AG09319 (cell line): Measurements from ENCODE around the gene WSB2.
"Not testable (repeated sequence)": the region's sequence is repeated elsewhere in the genome, so short reads cannot be mapped to it uniquely, and the experiment has no call there.

Source experiments
- DNase-seq: peaks from one replicate; pipeline ENCODE4 v3.0.0-alpha.2; 2010; ENCODE audit warnings: low read depth; ENCODE audit errors: extremely low read depth
- TF ChIP-seq, protein P1 (sequence below): IDR thresholded peaks from 2 replicates; pipeline ENCODE4 v1.5.1; 2011; ENCODE audit warnings: low read depth, mild to moderate bottlenecking, inconsistent platforms, low read length, moderate library complexity

WSB2 gene

DNA sequence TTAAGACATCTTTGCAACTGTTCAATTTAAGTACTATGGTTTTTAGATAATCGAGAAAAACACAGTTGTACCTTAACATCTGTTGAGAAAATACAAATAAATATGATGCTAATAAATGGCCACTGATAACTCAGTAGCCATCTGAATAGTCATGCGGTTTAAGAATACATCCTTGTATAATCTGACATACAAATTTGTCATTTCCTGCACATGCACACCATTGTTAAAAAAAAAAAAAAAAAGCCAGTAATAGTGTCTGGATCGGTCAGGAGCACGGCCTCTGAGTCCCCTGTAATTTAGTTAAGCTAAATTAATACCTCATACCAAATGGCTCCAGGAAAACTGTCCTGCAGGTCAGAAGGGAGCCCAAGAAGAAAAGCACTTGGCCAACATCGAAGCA is 27.7 kb downstream of the WSB2 start:
- DNase-seq: no peak
- TF ChIP-seq, protein P1, sequence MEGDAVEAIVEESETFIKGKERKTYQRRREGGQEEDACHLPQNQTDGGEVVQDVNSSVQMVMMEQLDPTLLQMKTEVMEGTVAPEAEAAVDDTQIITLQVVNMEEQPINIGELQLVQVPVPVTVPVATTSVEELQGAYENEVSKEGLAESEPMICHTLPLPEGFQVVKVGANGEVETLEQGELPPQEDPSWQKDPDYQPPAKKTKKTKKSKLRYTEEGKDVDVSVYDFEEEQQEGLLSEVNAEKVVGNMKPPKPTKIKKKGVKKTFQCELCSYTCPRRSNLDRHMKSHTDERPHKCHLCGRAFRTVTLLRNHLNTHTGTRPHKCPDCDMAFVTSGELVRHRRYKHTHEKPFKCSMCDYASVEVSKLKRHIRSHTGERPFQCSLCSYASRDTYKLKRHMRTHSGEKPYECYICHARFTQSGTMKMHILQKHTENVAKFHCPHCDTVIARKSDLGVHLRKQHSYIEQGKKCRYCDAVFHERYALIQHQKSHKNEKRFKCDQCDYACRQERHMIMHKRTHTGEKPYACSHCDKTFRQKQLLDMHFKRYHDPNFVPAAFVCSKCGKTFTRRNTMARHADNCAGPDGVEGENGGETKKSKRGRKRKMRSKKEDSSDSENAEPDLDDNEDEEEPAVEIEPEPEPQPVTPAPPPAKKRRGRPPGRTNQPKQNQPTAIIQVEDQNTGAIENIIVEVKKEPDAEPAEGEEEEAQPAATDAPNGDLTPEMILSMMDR: no peak

DNA sequence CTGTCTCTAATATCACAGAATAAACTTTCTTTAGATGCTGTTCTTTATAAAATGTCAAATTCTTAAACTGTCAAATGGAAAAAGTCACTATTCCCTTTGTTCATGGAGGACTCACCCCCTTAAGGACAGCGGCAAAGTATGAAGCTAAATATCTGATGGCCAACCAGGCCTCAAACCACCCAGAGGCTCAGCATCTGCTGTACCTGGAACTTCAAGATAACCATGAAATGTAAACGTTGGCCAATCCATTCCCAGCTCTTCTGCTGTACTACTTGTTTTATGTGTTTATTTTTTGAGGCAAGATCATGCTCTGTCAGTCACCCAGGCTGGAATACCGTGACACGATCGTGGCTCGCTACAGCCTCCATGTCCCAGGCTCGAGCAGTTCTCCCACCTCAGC is 28.8 kb downstream of the WSB2 start:
- TF ChIP-seq, protein P1: no peak
- DNase-seq: no peak

- DNase-seq: no peak
- TF ChIP-seq, protein P1: no peak
These were observed 31.8 kb downstream of the WSB2 start for GRCh38 chr12:118029166-118029565.

DNA sequence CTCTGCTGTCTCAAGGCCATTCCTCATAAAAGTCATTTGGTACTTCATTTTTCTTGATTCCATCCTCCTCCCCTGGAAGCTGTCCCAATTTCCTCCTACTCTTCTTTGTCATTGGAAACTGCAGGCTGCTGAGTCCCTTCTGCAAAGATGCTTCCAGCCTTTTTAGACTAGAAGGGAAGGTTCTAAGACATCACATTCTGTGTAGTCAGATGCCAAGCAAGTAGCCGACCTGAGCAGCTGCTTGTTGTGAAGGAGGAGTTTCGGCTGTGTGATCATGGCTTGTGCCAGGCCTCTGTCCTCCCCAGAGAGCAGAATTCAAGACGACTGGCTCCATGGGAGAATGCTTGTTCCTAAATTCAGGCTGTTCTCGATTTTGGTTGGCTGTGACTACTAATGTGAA is 35.8 kb downstream of the WSB2 start:
- TF ChIP-seq, protein P1: no peak
- DNase-seq: no peak

- TF ChIP-seq, protein P1: no peak
These were observed 37.6 kb downstream of the WSB2 start for GRCh38 chr12:118023301-118023860.

GRCh38 chr12:118022728-118023109 is 38.3 kb downstream of the WSB2 start:
- no peak for DNase-seq
- TF ChIP-seq, protein P1: no peak

More at GRCh38 chr12:118023301-118023860, 37.6 kb downstream of the WSB2 start:
- DNase-seq: no peak

DNA sequence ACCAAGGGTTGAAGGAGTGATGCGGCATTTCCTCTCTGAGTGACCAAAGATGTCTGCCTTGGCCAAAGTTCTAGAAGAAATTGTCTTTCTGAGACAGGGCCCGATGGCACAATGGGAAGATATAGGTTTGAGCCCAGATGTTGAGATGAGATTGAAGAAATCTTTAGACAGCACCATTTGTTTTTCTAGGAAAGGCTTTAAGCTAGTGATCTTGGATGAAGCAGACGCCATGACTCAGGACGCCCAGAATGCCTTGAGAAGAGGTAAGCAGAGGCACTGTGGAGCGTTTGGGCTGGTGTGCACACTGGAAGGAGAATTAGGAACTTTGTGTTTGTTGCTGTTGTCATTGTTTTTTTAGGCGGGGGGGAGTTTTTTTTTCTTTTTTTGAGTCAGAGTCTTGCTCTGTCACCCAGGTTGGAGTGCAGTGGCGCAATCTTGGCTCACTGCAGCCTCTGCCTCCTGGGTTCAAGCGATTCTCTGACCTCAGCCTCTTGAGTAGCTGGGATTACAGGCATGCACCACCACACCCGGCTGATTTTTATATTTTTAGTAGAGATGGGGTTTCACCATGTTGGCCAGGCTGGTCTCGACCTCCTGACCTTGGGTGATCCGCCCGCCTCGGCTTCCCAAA is 38.8 kb downstream of the WSB2 start:
- DNase-seq: not testable (repeated sequence)

- DNase-seq: no peak
- TF ChIP-seq, protein P1: no peak
These were observed 40.9 kb downstream of the WSB2 start for GRCh38 chr12:118020036-118020435.
